Endodermal cell (in vitro differentiated cells): ENCODE data around the gene NKX6-1. TPM values are rescaled to one million over a fixed set of nuclear protein-coding genes. Genes with fewer than 3 reads are reported as not detected.

ENCODE experiments used
- DNase-seq: peaks from one replicate; pipeline ENCODE4 v3.0.0-alpha.2; 2017
- H3K27ac ChIP-seq: 2 replicates; pipeline ENCODE4 v1.5.1; 2013; ENCODE audit warnings: mild to moderate bottlenecking, low read depth, low read length, moderate library complexity
- H3K27me3 ChIP-seq: 2 replicates; pipeline ENCODE4 v1.6.1; 2013; ENCODE audit warnings: mild to moderate bottlenecking, low read length, moderate library complexity; ENCODE audit not compliant: insufficient read depth, control insufficient read depth, poor library complexity, severe bottlenecking
- H3K36me3 ChIP-seq: 2 replicates; pipeline ENCODE4 v1.7.0; 2013; ENCODE audit warnings: mild to moderate bottlenecking, low read length, moderate library complexity; ENCODE audit not compliant: control insufficient read depth, insufficient read depth
- H3K4me1 ChIP-seq: one replicate; pipeline ENCODE4 v1.7.0; 2013; ENCODE audit warnings: low read length; ENCODE audit not compliant: control insufficient read depth, insufficient read depth
- H3K4me3 ChIP-seq: 2 replicates; pipeline ENCODE4 v1.5.1; 2013; ENCODE audit warnings: mild to moderate bottlenecking, low read length, moderate library complexity
- H3K9ac ChIP-seq: 2 replicates; pipeline ENCODE4 v1.6.1; 2013; ENCODE audit warnings: mild to moderate bottlenecking, low read length, moderate library complexity; ENCODE audit not compliant: poor library complexity, severe bottlenecking; ENCODE audit errors: extremely low read depth
- H3K9me3 ChIP-seq: 2 replicates; pipeline ENCODE4 v1.6.1; 2013; ENCODE audit warnings: mild to moderate bottlenecking, low read length, moderate library complexity; ENCODE audit not compliant: control insufficient read depth
- H3K27ac Mint-ChIP-seq: 2 replicates; pipeline ENCODE4 v1.8.0; 2020; ENCODE audit warnings: mixed read lengths
- H3K27me3 Mint-ChIP-seq: 2 replicates; pipeline ENCODE4 v1.8.0; 2021; ENCODE audit warnings: mild to moderate bottlenecking, mixed read lengths; ENCODE audit not compliant: insufficient read depth
- H3K36me3 Mint-ChIP-seq: 2 replicates; pipeline ENCODE4 v1.8.0; 2020; ENCODE audit warnings: low read depth, mixed read lengths
- H3K4me1 Mint-ChIP-seq: 2 replicates; pipeline ENCODE4 v1.8.0; 2020; ENCODE audit warnings: mixed read lengths
- H3K4me3 Mint-ChIP-seq: 2 replicates; pipeline ENCODE4 v1.8.0; 2020; ENCODE audit warnings: mild to moderate bottlenecking, moderate library complexity, mixed read lengths
- H3K9me3 Mint-ChIP-seq: 2 replicates; pipeline ENCODE4 v1.8.0; 2020; ENCODE audit warnings: mild to moderate bottlenecking, mixed read lengths
- WGBS, 2 experiments: methylation state at CpG; one replicate each; pipeline versions ENCODE4 v1.1.5 to v1.1.7; 2013; ENCODE audit warnings: missing lambda C conversion rate in 2 of 2, mixed read lengths in 1 of 2; ENCODE audit not compliant: insufficient coverage in 1 of 2, insufficient read length in 1 of 2; 5-methylcytosine and 5-hydroxymethylcytosine counted together
- total RNA-seq, 2 donors: library from RNA; stranded (reverse); fragmentation: NEBNext Ultra II Directional in 1 of 2; extraction: Animal tissue kit (Norgen Biotek cat#: 25700) in 1 of 2; gene quantifications; 2 replicates in 1 of 2; 3 replicates in 1 of 2; pipeline ENCODE4 v1.2.1, GENCODE V29; 2021
- TF ChIP-seq, protein P1 (sequence below): fragments of 200-600 bp; sonication (generic); conservative IDR thresholded peaks from 2 replicates; pipeline ENCODE4 v1.5.0; 2021; ENCODE audit warnings: antibody characterized with exemption, mild to moderate bottlenecking

Gene NKX6-1
- total RNA-seq, 2 donors from 2014 or later: not detected

DNA sequence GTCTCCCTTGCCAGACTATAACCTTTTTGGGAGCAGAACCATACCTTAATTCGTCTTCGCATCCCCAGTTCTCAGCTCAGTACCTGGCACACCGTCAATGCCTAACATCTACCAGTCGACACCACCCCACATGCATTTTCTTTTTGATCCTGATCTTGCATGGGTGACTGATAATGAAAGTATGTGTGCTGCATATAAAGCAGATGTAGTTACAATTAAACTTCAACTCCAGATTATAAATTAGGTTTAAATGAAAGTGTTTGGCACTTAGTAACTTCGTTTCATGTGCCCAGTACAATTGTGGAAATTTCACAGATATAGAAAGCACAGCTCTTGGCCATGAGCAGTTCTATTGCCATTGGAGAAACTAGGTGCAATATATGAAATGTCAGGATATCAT lies 8.8 kb upstream of the NKX6-1 start:
- Histone ChIP-seq H3K9me3 (no peaks in the 10 kb centered on the region), H3K4me1 (no peaks in the 10 kb centered on the region), H3K27me3 (peaks cover 20% of the 10 kb centered on the region), H3K36me3 (no peaks in the 10 kb centered on the region), H3K4me3 (no peak overlapping the region), H3K9ac (no peak overlapping the region), H3K27ac (no peak overlapping the region)
- Mint-ChIP-seq H3K9me3 (no peaks in the 10 kb centered on the region), H3K27me3 (peaks cover 20% of the 10 kb centered on the region), H3K4me1 (peaks cover 4% of the 10 kb centered on the region), H3K36me3 (no peaks in the 10 kb centered on the region), H3K27ac (no peak overlapping the region), H3K4me3 (no peak overlapping the region)
- WGBS, 2 experiments: 90 to 96% methylated on average over 3 to 5 of the region's 5 CpGs
- TF ChIP-seq, protein P1, sequence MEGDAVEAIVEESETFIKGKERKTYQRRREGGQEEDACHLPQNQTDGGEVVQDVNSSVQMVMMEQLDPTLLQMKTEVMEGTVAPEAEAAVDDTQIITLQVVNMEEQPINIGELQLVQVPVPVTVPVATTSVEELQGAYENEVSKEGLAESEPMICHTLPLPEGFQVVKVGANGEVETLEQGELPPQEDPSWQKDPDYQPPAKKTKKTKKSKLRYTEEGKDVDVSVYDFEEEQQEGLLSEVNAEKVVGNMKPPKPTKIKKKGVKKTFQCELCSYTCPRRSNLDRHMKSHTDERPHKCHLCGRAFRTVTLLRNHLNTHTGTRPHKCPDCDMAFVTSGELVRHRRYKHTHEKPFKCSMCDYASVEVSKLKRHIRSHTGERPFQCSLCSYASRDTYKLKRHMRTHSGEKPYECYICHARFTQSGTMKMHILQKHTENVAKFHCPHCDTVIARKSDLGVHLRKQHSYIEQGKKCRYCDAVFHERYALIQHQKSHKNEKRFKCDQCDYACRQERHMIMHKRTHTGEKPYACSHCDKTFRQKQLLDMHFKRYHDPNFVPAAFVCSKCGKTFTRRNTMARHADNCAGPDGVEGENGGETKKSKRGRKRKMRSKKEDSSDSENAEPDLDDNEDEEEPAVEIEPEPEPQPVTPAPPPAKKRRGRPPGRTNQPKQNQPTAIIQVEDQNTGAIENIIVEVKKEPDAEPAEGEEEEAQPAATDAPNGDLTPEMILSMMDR: no peak
- DNase-seq: no peak

DNA sequence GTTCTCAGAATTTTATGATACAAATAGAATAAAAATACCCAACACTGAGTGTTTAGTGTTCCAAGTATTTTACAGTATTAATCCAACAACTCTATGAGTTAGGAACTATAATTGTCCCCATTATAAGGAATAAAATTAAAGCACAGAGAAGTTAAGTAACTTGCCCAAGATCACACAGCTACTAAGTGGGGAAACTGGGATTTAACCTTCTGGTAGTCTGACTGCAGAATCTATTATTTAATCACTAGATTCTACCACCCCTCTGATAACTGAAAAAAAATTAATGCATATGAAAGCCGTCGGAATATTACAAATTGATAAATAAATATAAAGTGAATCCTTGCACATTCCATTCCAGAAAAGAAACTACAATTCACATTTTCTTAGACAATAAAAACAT lies 5.7 kb upstream of the NKX6-1 start:
- H3K27me3 ChIP-seq: peaks cover 51% of the 10 kb centered on the region
- H3K27me3 Mint-ChIP-seq: peaks cover 51% of the 10 kb centered on the region

DNA sequence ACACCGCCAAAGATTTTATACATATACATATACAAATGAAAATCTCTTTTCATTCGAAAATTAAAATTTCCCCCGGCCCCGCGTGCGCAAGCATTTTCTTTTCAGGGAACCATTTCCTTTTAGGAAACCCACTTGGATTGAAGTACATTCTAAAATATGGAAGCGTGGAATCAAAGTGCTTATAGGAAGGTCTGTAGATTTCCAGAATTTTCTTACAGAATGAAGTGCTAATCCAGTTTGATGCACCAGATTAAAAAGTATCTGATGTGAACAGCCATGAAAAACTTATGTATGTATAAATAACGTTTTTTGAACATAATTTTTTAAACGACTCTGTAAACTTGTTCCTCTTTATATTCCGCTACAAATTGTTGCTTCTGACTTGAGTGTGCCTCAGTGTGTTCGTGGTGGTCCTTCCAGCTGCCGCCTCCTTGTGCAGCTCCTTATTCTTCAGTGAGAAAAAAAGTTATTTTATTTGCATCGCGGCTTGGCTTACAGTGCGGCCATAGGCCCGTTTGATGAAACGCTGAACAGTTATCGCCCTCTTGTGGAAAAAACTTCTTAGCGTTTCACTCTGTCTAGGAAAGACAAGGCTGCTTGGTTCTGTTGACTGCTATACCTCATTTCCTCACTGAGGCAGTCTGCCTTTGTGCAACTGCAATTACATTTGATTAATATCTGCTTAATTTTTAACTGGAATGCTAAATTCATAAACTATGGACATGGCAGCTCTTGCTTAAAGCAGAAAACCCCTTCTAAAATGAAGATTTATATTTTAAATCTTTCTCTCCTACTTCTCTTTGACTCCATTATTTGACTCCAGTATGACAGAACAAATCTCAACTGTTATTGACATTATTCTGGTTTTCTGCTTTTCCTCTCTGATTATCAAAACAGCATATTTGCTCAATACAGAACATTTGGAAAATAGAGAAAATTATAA lies 4.7 kb upstream of the NKX6-1 start:
- H3K9me3 Mint-ChIP-seq: no peaks in the 10 kb centered on the region
- Histone ChIP-seq H3K27me3 (peaks cover 62% of the 10 kb centered on the region), H3K9me3 (peaks cover 5% of the 10 kb centered on the region), H3K4me1 (peaks cover 5% of the 10 kb centered on the region), H3K36me3 (no peaks in the 10 kb centered on the region), H3K9ac (no peak overlapping the region), H3K4me3 (no peak overlapping the region), H3K27ac (no peak overlapping the region)
- H3K27me3 Mint-ChIP-seq: peaks cover 61% of the 10 kb centered on the region
- 8 to 11% methylated on average over 10 to 19 of the region's 19 CpGs for WGBS, 2 experiments
- no peaks in the 10 kb centered on the region for H3K36me3 Mint-ChIP-seq
- H3K27ac Mint-ChIP-seq: no peak overlapping the region
- no peak overlapping the region for H3K4me3 Mint-ChIP-seq
- DNase-seq: peak; percentile 70
- H3K4me1 Mint-ChIP-seq: peaks cover 18% of the 10 kb centered on the region
- TF ChIP-seq, protein P1: peak; percentile 85

More for the DNA sequence above, 5.7 kb upstream of the NKX6-1 start:
- peaks cover 14% of the 10 kb centered on the region for H3K4me1 Mint-ChIP-seq
- TF ChIP-seq, protein P1: no peak
- H3K27ac ChIP-seq: no peak overlapping the region
- no peaks in the 10 kb centered on the region for H3K9me3 Mint-ChIP-seq
- no peak overlapping the region for H3K4me3 ChIP-seq
- no peaks in the 10 kb centered on the region for H3K36me3 Mint-ChIP-seq
- no peak overlapping the region for H3K27ac Mint-ChIP-seq
- WGBS, 2 experiments: no CpG with 5 or more reads among the region's 2 CpGs
- no peak overlapping the region for H3K9ac ChIP-seq
- no peak for DNase-seq
- H3K9me3 ChIP-seq: peaks cover 5% of the 10 kb centered on the region
- H3K36me3 ChIP-seq: no peaks in the 10 kb centered on the region
- peaks cover 5% of the 10 kb centered on the region for H3K4me1 ChIP-seq
- no peak overlapping the region for H3K4me3 Mint-ChIP-seq
